CD4-positive, alpha-beta T cell treated with Interleukin-10 for 1 hour (primary cell): ENCODE measurements around the gene XIAP.
"Not testable (repeated sequence)": the region's sequence is repeated elsewhere in the genome, so short reads cannot be mapped to it uniquely, and the experiment has no call there.

Experiments
- DNase-seq: peaks from one replicate; pipeline ENCODE4 v3.0.0-alpha.2; 2020

XIAP gene

DNA sequence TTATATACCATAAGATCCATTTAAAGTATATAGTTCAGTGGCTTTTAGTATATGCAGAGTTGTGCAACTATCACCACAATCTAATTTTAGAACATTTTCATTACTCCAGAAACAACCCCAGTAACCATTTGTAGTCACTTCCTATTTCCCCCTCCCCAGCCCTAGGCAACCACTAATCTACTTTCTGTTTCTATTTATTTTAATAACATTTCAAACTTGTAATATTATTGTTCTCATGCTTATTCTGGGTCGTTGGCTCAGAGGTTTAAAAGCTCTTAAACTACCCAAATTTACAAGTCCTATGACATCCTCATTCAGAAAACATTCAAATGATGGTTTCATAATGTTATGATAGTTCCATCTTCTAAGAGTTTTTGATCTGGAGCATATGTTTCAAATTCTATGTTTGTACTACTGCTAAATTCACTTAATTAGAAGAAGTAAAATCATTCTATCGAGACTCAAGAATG lies 18.4 kb downstream of the XIAP start:
- peak; percentile 37 for DNase-seq

DNA sequence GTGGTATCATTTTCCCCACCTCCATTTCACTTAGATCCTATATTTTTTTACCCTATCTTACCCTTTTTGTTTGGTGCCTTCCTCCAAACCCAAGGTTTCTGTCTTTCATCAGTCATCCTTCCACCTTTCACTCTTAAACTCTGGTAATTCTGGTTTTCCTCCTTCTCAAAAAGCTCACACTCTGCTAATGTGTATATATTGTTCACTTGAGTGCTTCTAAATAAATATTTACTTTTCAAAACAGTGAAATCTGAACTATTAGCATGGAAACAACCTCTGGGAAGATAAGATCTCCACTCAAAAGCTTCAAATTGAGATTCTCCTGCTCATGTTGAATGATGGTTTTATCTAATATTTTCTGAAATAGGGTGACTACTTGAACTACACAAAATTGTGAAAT lies 21.5 kb downstream of the XIAP start:
- DNase-seq: no peak

DNA sequence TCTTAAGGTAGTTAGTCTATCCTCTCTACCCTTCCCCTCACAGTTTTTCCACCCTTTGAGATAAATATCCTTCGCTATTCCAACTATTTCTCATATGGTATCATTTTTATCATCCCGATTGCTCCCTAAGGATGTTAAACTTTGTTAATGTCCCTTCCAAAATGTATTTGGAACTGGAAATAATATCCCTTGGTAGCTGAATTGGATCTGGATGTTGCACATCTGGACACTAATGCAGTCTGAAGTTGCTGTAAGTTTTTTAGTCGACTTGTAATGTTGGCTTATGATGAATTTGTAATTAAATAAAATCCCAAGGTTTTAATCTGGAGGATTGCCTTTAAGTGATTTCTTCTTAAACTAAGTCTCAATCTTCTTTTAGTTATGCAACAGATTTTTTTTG lies 22.5 kb downstream of the XIAP start:
- no peak for DNase-seq

DNA sequence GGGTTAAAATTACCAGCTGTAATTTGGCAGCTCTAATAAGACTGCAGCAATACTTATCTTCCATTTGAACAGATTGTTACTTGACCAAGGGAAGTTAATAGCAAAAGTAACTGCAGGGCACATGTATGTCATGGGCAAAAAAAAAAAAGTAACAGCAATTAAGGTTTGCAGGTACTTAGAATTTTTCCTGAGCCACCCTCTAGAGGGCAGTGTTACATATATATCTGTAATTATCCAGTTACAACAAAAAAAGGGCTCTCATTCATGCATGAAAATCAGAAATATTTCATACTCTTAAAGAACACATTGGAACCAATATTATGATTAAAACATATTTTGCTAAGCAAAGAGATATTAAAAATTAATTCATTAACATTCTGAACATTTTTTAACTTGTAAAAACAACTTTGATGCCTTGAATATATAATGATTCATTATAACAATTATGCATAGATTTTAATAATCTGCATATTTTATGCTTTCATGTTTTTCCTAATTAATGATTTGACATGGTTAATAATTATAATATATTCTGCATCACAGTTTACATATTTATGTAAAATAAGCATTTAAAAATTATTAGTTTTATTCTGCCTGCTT lies 25.1 kb downstream of the XIAP start:
- DNase-seq: peak; percentile 69

DNA sequence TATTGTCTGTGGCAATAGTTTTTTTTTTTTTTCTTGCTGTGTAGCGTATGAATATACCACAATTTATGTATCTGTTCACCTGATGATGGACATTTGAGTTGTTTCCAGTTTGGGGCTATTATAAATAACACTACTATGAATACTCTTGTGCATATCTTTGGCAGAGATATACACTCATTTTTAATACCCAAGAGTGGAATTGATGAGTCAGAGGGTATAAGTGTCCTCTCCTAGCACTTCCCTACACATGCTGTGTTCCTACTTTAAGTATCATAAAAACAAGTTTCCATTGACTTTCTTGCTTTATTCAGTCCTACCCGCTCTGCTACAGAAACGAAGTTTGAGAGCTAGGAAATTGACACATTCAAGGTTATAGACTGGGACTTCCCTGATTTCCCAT lies 39.8 kb downstream of the XIAP start:
- DNase-seq: no peak

DNA sequence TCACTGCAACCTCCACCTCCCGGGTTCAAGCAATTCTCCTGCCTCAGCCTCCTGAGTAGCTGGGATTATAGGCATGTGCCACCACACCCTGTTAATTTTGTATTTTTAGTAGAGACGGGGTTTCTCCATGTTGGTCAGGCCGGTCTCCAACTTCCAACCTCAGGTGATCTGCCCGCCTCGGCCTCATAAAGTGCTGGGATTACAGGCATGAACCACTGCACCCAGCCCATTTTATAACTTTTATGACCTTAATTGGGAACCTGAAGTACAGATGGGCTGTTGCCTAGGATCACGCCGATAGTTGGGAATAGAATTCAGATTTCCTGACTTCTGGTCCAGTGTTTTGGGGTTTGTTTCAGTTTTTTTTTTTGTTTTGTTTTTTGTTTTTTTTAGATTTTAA lies 43.4 kb downstream of the XIAP start:
- DNase-seq: not testable (repeated sequence)

DNA sequence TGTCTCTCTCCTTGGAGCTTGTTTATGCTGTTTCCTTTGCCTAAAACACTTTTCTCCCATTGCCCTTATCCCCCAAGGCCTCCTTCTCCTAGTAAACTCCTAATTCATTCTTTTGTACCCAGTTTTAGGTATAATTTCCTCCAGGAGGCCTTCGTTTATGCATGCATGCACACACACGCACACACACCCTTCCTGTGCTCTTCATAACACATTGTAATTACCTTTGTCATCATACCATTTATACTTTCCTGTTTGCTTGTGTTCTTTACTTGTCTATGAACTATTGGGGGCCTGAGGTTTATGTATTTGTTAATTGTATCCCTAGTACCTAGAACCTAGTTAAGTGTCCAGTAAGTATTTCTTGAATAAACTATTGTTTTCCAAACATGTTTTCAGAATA lies 45.5 kb downstream of the XIAP start:
- DNase-seq: no peak

DNA sequence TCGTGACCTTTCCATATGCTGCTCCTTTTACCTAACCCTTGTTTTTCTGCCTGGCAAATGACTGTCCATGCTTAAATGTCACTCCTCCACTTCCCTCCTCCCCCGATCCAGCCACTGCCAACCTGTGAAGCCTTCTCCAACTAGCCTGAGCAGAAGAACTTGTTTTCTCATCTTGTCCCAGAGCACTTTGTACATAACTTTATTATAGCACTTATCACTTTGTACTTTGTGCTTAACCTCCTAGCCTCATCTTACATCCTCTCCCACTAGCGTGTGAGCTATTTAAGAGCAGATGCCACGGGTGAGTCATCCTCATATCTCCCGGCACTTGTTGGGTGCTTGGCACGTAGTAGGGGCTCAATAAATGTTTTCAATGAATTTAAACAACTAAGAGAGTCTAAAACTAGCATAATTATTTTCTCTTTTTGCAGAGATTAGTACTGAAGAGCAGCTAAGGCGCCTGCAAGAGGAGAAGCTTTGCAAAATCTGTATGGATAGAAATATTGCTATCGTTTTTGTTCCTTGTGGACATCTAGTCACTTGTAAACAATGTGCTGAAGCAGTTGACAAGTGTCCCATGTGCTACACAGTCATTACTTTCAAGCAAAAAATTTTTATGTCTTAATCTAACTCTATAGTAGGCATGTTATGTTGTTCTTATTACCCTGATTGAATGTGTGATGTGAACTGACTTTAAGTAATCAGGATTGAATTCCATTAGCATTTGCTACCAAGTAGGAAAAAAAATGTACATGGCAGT lies 46.9 kb downstream of the XIAP start:
- DNase-seq: no peak

DNA sequence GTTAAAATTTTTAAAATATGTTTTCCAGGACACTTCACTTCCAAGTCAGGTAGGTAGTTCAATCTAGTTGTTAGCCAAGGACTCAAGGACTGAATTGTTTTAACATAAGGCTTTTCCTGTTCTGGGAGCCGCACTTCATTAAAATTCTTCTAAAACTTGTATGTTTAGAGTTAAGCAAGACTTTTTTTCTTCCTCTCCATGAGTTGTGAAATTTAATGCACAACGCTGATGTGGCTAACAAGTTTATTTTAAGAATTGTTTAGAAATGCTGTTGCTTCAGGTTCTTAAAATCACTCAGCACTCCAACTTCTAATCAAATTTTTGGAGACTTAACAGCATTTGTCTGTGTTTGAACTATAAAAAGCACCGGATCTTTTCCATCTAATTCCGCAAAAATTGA lies 49.7 kb downstream of the XIAP start:
- no peak for DNase-seq

DNA sequence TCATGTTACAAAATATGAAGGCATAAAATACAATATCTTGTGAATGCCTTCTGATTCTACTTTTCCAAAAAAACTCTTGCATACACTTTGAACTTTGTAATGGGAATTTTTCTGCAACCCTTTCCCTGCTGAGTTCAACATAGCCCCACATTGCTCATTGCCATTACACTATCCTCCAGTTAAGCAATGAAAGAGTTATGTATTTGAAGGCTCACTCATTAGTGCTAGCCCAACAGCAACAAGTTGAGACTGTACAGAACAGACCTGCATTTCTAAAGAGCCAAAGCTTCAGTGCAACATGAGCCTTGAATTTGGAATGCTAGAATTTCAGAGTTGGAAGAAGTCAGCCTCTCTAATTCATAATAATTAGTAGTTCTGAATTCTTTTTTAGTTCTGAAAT lies 57.2 kb downstream of the XIAP start:
- DNase-seq: no peak

DNA sequence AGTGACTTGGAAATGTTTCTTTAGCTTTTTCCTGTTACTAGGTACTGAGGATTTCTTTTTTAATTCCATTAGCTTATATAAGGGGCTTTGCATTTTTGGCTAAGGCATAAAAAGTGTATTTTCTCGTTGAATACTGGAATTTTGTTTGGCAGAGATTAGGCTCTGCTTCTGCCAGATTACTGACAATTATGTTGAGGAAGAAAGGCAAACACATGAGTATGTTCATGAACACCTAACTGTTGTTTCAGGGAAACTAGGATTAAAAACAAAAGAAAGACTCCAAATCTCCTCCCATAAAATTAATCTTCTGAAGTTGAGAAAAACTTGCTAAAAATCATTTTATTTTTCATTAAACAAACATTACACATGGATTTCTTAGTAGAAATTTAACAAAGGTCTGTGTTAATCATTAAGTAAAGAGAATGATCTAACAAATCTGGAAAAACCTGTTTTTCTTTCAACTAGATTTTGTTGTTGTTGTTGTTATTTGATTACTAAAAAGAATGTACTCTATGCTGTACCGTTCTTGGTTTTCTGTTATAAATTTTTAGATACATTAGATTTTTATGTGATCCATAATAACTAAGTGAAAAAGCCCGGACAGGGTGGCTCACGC lies 58.4 kb downstream of the XIAP start:
- DNase-seq: no peak

DNA sequence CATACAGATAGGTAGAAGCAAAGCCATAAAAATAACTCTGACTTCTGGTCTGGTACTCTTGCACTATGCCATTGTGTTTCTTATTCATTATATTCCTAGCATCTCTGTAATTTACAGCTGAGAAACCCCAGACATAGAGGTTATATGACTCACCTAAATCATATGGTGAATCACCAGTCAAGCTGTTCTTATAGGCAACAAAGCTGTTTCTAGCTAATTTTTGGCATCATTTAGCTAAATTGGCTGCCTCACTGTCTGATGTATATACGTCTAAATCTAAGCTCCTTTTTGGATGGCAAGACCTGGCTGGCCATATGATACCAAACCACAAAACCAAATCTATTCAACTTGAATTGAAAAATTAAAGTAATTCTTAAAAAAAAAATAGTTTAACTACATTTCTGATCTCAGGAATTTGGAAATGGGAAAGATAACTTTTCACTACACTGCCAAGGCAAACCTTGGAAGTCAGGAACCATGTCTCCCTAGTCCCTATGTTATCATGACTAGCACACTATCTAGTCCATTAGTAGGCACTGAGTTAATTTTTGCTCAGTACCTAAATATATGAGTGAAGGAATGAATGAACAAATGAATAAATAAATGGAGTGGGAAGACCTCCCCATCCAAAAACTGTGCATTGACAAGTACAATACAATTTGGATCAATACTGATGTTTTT lies 60.4 kb downstream of the XIAP start:
- no peak for DNase-seq

DNA sequence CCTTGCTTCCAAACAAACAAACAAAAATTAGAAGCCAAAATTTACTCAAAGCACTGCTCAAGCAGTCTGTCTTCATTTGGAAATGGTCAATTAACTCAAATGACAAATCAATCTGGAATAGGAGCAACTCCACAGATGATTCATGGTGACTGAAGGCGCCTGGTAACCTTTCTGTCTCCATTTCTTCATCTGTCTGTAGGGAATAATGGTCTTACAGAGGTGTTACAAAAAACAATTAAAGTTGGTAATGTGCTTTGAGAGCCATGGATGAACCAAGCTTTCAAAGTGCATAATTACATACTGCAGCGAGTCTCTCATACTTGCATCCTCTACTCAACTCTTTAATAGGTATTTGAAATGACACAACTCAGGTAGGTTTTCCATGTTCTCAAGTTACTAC lies 63.4 kb downstream of the XIAP start:
- DNase-seq: no peak

DNA sequence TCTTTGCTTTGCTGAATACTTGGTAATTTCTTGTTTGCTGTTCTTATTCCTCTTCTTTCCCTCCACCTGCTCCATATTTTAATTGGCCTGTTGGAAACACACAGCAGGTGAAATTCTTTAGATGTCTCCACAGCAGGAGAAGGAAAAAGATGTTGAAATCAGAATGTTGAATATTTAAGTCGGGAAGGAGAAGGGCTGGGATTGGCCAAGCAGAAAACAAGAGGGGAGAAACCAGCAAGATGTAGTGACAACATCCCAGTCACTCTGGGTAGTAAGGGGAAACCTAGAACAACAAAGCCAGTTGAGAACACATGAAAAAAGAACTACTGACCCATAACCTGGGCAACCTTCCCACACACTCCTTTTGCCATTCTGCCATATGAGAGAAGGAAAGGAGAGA lies 64.3 kb downstream of the XIAP start:
- DNase-seq: no peak

DNA sequence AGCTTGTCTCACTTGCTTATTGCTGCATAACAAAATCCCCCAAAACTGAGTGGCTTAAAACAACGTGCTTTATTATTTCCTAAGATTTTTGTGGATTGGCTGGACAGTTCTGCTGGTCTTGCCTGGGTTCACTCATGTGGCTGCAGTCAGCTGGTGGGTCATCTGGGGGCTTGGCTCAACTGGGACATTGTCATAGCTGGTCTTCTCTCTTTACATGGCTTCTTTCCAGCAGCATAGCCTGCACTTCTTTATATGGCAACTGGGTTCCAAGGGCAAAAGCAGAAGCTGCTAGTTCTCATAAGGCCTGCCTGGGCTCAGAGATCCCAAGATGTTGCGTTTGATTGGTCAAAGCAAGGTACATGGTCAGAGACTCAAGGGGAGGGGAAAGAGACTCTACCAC lies 68.0 kb downstream of the XIAP start:
- no peak for DNase-seq

DNA sequence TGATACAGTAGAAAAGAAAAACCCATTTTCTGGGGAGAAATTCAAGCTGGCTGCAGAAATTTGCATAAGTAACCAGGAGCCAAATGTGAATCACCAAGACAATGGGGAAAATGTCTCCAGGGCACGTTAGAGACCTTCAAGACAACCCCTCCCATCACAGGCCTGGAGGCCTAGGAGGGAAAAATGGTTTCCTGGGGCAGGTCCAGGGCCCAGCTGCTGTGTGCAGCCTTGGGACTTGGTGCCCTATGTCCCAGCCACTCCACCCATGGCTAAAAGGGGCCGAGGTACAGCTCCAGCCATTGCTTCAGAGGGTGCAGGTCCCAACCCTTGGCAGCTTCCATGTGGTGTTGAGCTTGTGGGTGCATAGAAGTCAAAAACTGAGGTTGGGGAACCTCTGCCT lies 72.2 kb downstream of the XIAP start:
- DNase-seq: not testable (repeated sequence)

DNA sequence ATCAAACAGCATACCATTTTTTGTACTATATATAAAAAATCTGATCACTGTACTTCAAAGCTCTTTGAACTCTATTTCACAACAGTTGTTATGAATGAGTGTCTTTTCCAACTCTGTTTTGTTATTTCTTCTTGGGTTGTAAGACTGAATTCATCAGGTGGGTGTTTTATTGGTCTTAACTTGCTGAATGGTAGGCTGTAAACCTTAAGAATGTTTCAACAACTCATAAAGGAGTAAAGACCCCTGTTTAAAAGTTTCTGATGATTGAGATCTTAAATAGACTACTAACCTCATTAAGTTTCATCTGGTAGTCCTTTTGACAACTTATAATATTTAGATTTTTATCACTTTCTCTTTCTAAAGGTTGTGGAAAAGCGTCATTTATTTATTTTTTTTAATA lies 83.2 kb downstream of the XIAP start:
- DNase-seq: no peak

DNA sequence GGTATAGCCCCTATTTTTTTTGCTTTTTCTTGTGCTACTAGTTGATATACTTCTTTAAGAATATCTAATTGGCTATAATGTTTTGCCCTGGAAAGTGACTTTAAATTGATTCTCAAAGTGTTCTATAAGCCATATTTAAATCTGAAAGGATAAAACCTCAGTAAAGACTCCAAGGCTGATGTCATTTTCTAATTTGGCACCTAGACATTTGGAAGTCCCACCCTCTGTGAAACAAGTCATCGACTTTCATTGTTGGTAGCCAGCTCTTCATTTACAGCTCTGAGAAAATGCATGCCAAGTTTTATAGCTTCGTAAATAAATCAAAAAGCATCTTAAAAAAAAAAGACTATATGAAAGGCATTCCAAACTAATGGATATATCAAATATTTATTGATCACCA lies 83.6 kb downstream of the XIAP start:
- DNase-seq: no peak

DNA sequence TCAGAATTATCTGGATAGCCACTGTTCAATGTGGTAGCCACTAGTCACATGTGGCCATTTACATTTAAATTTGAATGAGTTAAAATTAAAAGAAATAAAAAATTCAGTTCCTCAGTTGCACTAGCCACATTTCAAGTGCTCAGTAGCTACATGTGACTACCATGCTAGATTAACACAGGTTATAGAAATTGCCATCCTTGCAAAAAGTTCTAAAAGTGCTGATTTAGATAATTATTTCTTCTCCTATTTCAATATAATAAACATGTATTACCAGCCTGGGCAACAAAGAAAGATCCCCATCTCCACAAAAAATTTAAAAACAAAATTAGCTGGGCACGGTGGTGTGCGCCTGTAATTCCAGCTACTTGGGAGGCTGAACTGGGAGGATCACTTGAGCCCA lies 90.0 kb downstream of the XIAP start:
- no peak for DNase-seq

DNA sequence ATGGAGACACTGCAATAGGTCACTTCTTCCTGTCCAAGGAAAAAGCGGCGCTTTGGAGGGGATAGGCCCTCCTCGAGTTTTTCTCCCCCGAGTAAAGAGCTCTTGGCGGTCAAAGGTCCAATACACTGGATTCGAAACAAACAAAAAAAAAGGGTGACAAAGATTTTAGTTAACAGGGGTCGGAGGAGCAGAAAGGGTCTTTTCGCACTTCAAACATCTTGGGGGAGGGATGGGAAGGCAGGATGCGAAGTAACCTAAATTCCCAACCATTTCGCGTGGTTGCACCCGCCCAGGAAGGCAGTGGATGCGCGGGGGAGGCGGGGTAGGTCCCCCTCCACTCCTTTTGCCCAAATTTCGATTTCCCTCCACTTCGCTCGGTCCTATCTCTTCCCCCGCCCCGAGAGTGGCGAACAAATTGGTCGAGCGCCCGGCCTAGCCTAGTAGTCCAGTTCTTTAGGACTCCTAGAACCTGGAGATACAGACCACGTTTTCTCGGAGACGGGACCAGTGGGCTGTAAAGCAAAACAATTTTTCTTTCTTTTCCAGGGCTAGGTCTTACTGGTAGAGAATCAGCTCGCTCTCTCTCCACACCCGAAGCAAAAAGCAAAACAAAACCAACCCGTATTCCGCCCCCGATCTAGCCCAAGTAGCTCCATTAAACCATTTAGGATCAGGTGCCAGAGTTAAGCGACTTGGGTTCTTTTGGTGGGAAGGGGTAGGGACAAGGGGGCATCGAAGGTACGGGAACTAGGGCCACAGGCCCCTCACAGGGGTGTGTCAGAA lies 99.6 kb downstream of the XIAP start:
- peak; percentile 12 for DNase-seq

DNA sequence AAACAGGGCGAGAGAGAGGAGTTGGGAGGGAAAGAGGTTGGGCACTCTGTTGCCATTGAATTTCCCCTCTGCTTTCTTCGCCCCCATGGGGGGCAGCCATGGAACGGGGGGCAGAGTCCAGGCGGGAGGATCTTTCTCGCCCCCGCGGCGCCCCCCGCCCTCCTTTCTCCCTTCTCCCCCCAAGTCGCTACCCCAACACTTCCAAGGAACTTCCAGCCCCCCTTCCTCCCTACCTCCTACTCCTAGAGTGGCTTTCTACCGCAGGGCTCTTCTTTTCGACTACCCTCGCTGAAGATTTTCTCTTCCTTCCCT lies 101.1 kb downstream of the XIAP start:
- DNase-seq: no peak

DNA sequence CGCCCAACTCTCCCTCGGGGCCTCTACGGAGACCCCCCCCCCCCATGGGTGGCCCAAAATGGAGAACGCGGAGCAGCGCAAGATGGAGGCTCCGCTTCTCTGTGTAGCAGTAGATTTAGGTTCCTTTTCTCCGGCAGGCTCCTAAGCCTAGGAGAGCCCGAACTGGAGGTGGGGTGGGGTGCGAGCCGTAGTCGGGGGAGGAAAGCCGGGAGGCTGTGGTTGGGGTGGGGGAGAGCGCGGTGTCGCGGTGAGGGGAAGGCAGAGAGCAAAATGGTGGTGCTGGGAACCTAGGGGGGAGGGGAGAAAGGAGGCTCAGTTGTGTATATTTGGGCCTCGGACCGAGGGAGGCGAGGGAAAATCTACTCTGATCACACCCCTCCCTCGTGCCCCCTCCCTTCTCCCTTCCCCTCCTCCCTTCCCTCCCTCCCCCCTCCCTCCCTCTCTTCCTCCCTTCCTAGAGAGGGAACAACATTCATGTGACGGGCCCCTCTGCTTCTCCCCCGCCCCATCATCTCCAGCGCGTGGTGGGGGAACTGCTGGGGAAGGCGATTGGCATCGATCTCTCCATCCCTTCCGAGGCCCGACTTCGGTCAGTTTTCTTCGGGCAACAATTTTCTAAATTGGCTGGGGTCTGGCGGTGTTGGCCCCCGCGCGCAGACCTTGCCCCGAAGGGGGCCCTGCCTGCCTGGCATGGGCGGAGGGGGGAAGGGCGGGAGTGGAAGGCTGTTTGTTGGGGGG lies 101.6 kb downstream of the XIAP start, which contains the start of gene STAG2:
STAG2 (plus strand) TSS at position 439 of the 738 bp plus-strand sequence. CDS start 60,922 bp downstream, outside the sequence.
- peak; percentile 70 for DNase-seq
